Renal pelvis (tissue), 4 donors: ENCODE data around the gene METTL14. TPM values are rescaled to one million over a fixed set of nuclear protein-coding genes. Genes with fewer than 3 reads are reported as not detected.
A peak's percentile ranks its signal among the peaks of the same experiment; 100 is the strongest.

Experiments used
- DNase-seq: peaks from one replicate; pipeline ENCODE4 v3.0.0-alpha.2; 2013
- polyA plus RNA-seq, 3 donors: library from polyadenylated mRNA; unstranded; fragments of 120-200 nt; gene quantifications; one replicate each; pipeline ENCODE4 v1.2.1, GENCODE V29; 2013; ENCODE audit not compliant: insufficient read length in 3 of 3

The METTL14 gene
- polyA plus RNA-seq, 3 donors = 55.8 to 61.0 (median 60.2) TPM

GRCh38 chr4:118755438-118756226, 70.4 kb downstream of the METTL14 start:
- DNase-seq = no peak

GRCh38 chr4:118756429-118756828, 71.2 kb downstream of the METTL14 start:
- DNase-seq = no peak

DNA sequence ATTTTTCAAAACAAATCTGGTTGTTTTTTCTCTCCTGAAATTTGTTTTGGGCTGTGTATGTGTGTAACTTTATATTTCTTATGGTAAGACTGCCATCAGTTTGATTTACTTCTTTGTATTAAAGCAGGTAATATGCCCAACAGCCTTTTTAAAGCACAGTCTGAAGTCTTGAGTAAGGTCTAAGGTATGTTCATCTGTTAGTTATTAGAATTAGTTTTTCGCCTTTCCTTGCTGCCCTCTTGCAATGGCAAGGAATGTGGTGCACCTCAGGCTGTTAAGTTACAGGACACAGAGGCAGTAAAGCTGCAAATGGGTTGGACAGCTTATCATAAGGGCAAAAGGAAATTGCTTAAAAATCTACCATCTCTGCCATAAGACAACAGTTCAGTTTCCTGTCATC, 71.8 kb downstream of the METTL14 start:
- DNase-seq = no peak

DNA sequence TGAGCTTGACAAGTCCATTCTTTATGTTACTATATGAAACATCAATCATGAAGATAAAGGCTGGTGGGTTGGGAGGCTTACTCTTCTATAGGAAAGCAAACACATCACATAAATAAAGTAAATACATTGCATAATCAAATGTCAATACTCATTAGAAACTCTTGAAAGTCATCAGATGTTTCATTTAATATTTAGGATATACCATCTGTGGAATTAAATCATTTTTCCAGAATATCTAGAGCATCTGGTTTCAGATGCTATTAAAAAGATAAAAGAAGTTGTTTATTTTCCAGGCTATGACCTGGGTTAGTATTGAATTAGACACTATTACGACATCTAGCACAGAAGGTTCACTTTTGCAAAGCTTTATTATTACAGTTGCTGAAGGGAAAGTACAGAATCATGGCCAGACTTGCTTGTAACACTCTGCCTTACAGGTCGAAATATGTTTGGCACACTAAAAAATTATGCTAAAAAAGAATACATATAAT, 72.6 kb downstream of the METTL14 start:
- DNase-seq = peak; percentile 53

GRCh38 chr4:118758293-118758692, 73.1 kb downstream of the METTL14 start:
- DNase-seq = peak; percentile 64

DNA sequence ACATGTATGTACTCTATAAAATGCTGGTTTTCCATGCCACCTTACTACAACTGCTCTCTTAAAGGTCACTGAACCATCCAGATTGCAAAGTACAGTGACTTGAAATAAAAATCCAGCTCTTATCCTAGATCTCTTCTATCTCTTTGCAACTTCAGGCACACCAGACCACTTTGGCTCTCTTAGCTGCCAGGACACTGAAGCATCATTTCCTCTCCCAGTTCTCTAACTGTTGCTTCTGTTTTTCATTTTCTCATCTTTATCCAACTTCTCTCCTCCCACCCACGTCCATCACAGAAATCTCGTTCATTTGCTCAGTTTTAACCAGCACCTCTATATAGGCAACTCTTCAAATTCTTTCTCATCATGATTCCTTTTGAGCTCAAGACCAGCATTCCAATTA, 74.3 kb downstream of the METTL14 start:
- DNase-seq = no peak

DNA sequence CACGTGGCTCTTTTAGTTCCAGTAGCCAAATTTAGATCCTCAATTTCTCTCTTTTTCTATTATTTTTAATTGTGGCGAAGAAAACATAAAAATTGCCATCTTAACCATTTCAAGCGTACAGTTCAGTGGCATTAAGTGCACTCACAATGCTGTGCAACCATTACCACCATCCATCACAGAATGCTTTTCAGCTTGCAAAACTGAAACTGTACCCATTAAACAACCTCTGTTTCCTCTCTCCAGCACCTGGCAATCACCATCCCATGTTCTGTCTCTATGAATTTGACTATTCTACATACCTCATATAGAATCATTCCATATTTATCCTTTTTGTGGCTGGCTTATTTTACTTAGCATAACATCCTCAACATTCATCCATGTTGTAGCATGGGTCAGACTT, 74.9 kb downstream of the METTL14 start:
- no peak for DNase-seq

- DNase-seq = no peak
Observed at GRCh38 chr4:118760493-118760892, 75.3 kb downstream of the METTL14 start.

GRCh38 chr4:118761397-118762016, 76.3 kb downstream of the METTL14 start:
- no peak for DNase-seq

GRCh38 chr4:118762155-118762554, 77.0 kb downstream of the METTL14 start:
- DNase-seq = no peak

DNA sequence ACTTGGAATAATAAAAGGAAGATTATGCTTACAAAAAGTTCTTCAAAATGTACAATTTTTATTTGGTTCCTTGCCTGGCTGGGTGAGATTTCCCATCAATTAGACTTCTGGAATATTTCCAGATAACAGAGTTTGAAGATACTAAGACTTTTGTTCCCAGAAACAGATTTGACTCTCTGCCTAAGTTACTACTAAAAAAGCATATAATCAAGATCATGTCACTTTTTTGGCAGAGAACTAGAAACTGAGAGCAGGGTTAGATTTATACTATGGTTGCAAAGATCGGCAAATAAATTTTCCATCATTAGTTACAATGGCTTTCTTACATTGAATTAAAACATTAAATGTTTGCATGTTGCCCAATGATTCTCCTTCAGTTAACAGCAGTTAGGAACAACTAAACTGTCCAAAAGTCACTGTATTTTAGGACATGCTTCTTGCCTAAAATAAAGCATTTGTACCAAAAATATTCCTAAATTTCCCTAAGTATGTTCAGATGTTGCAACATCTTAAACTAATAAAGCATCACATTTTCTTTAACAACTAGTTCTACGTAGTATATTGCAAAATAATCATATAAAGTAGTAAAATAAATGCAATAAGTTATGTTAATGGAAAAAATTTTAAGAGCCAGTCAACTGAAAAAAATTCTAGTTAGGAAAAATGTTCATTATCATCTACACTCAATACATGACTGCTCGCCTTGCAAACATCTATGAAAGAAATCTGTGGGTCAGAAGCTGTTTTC, 77.7 kb downstream of the METTL14 start:
- peak; percentile 74 for DNase-seq

Other genes starting within 250 kb of the METTL14 start
- 10 to 100 TPM; 35.4 to 37.6 (median 36.4) TPM for gene SEC24D, start 150.7 kb downstream of the METTL14 start, polyA plus RNA-seq
- 10 to 100 TPM; 12.9 to 15.5 (median 13.7) TPM for gene SYNPO2, start 203.5 kb downstream of the METTL14 start, polyA plus RNA-seq